ENCODE results near the gene HES6.
A peak's percentile ranks its signal among the peaks of the same experiment; 100 is the strongest.
"Not testable (repeated sequence)": the region's sequence is repeated elsewhere in the genome, so short reads cannot be mapped to it uniquely, and the experiment has no call there.

Gene HES6

DNA sequence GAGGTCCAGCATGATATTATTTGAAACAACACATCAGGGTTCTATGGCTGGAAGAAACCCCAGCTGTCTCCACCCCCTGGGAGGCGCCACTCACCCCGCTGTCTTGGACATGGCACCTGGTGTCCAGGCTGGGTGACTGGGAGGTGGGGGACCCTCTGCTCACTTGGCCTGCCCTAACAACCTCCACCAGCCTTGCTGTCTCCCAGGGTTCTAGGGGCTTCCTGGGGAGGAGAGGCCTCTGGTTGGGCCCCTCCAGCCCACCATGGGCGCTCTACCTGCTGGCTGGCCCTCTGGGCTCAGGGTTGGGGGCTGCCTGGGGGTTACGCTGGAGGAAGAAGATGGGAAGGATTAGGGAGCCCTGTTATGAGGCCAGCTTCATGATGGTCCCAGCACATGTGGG lies 32.3 kb upstream of the HES6 start:
- DNase-seq (ENCODE audit: low spot score) = no peak

DNA sequence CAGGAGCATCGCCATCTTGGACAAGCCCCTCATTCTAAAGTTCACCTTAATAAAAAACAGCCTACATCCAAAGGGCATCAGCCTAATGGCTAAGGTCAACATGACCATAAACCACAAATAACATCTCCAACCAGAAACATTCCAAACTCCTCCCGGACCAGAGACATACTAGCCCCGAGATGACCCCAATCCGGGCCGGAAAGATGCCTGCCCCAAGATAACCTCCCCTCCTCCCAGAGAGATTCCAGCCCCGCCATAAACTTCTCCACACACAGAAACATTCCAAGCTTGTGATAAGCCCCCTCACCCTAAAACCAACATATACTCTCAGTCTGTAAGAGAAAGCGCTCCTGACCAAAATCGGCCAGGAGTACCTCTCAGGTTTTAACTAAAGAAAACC lies 31.8 kb upstream of the HES6 start:
- DNase-seq (ENCODE audit: low spot score) = not testable (repeated sequence)

DNA sequence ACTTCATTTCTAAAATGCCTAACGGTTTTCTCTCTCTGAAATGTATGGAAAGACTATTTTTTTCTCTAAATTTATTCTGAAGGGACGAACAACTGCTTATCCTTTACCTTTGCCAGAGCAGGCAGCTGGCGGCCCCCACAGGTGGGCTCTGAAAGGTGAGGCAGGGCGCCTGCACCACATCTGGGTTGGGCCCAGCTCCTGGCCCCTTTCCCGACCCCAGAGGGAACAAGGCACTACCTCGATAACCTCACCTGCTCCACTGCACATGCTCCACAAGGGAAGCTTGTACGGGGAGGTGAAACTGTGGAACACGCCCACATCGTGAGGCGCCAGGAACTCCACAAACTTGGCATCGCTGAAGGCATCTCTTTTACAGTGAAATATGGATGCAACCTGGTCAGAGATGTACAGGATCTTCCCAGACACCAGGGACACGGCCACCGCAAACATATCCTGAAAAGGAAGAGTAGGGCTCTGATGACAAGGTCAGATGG lies 31.3 kb upstream of the HES6 start:
- DNase-seq (ENCODE audit: low spot score) = no peak

DNA sequence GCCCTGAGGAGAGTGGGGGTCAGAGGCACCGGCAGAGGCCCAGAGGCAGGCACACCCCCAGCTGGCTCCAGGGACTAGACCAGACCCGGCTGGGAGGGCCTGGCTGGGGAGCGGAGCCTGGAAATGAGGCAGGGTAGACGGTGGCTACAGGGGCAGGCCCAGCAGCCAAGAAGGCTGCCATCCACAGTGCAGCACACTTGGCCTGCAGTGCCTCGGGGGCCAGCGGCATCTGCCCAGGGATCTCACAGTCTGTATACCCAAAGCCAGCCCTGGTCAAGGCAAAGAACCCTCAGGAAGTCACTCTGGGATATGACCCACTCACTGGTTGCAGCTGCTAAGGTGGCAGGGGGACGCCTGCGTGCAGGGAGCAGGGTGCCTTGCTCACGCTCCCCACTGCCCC lies 30.8 kb upstream of the HES6 start:
- DNase-seq (ENCODE audit: low spot score) = no peak

DNA sequence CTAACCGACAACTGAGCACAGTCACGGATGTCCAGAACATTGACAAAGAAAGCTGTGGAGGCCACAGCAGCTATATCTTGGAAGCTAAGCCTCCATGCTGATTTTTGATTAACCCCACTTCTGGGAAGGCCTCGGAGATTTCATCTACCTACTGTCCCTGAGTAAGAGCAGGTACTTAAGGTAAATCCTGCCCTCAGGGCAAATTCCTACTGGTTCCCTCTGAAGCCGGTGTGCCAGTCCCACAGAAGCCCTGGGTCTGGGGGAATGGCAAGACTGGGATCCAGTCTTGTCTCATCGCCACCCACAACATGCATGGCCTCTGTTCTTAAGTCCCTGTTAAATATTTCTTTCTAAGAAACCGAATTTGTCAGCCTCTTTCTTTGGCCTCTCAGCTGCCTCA lies 29.9 kb upstream of the HES6 start:
- DNase-seq (ENCODE audit: low spot score) = no peak

DNA sequence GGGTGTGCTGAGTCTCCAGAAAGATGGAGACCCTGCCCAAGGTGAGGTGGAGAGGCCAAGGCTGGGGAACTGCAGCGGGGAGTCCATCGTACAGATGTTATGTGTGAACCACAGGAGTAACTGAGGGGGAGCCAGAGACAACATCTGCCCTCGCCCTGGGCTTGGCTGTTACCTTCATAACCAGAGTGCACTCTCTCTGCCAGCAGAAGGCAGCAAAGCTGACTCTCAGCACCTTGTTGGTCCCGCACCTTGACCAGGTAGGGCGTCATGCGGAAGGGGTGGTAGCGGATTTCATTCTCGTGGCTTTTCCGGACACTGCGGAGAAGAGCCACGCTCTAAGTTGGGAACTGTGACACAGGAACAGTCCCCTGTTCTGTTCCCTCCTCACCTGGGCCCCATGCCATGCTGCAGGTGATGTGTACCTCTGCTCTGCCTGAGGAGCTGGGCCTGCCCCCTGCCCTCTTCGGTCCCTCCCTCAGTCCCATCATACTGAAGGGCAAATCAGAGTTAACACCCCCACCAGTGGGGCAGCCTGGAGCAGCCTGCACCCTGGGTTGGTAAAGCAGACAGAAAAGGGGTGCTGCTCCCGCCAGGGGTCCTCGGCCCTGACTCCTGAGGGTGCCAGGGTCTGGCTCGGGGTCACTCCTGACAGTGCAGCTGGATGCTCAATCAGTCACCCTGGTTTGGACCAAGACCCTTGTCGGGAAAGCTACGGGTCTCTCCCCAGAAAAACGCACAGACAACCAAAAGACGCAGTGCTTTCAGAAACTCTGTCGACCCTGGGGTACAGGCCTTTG lies 28.2 kb upstream of the HES6 start:
- DNase-seq (ENCODE audit: low spot score) = no peak

DNA sequence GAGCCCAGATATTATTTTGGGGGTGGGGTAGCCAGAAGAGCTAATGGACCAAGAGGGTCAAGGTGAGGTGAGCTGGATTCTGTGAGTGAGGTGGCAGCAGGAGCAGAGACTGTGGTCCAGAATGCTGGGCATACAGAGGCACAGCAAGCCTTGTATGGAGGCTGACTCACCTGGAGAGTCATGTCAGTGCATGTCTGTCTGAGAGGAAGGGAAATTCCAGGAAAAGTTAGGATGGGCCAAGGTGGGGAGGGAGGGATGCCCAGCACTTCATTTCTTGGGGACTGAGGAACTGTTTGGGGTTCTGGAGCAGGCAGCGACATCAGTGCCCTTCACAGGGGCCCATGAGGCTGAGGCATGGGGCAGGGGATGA lies 27.5 kb upstream of the HES6 start:
- no peak for DNase-seq (ENCODE audit: low spot score)

DNA sequence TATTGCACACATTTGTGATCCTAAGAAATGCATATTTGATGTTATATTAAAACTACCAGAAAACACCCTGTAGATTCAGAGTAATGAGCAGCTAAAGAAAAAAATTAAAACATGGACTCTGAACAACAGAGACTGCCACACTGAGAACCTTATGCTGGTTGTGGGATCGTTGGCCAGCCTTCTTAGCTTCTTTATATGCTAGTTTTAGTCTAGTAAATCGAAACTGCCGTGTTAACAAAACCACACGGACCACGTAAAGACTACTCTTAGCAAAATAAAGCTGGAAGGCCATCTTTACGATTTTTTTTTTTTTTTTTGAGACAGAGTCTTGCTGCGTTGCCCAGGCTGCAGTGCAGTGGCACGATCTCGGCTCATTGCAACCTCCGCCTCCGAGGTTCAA lies 25.8 kb upstream of the HES6 start:
- no peak for DNase-seq (ENCODE audit: low spot score)

GRCh38 chr2:238264072-238264460 lies 24.2 kb upstream of the HES6 start:
- DNase-seq (ENCODE audit: low spot score) = no peak

DNA sequence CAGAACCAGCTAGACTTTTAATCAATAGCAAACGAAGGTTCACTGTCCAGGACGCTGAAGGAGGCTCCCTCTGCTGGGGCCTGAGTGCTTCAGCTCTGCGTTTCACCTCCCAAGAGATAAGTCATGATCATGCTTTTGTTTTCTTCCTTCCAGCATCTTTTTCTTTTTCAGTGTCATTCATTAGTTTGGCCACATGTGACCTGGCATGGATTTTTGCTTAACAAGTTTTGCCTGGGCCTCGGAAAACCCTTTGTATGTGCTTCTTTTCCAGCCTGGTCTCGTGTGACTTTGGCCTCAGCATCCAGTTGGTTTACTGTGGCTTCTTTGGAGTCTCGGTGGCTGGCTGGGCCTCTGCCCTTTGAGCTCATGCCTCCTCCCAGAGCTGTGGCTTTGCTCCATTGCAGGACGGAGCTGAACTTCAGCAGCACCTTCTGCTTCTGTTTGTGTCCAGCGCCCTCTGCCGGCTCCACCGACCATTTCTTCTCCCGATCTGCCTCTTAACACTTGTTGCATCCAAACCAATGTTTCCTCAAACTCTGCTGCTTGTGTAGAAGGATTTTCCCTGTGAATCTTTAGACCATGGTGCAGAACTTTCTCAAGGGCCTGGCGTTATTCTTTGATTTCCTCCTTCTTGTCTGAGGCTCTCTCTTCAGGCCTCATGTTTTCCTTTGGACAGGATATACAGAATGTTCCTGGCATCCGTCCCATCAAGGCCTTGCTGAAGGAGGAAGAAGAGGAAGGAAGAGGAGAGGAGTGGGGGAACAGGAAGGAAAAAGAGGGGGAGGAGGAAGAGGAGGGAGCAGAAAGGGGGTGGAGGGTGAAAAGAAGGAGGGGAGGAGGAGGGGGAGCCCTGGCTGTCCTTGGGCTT lies 23.6 kb upstream of the HES6 start:
- peak; percentile 72 for DNase-seq (ENCODE audit: low spot score)

- no peak for DNase-seq (ENCODE audit: low spot score)
Observed at GRCh38 chr2:238262496-238263122, 22.8 kb upstream of the HES6 start.

DNA sequence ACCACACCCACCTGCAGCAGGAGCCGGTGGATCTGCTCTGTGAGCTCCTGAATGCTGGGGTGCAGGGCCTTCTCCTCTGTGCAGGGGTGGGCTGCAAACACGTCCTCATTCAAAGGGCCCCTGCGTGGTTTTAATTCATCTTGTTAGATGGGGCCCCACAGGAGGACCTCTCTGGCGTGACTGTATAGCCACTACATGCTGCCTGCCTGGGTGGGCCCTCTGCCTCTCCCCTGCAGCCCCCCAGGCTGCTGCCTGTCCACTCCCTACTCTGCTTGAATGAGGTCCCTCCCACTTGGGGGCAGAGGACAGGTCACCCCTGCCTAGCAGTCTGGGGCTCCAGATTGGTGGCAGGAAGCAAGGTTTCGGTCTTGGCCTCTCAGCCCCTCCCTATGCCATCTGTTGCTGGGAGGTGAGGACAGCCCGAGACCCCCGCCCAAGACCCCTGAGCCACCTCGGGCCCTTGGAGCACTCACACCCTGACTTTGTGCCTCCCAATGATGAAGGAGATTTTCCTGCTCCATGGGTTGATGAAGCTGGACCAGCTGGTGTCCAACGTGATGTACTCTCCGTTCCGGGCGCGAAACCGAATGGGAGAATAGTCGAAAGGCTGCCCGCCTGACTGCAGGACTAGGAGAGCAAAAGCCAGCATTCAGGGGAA lies 22.0 kb upstream of the HES6 start:
- no peak for DNase-seq (ENCODE audit: low spot score)

GRCh38 chr2:238260883-238261282 lies 21.0 kb upstream of the HES6 start:
- no peak for DNase-seq (ENCODE audit: low spot score)

GRCh38 chr2:238259061-238260020 lies 19.5 kb upstream of the HES6 start:
- no peak for DNase-seq (ENCODE audit: low spot score)

DNA sequence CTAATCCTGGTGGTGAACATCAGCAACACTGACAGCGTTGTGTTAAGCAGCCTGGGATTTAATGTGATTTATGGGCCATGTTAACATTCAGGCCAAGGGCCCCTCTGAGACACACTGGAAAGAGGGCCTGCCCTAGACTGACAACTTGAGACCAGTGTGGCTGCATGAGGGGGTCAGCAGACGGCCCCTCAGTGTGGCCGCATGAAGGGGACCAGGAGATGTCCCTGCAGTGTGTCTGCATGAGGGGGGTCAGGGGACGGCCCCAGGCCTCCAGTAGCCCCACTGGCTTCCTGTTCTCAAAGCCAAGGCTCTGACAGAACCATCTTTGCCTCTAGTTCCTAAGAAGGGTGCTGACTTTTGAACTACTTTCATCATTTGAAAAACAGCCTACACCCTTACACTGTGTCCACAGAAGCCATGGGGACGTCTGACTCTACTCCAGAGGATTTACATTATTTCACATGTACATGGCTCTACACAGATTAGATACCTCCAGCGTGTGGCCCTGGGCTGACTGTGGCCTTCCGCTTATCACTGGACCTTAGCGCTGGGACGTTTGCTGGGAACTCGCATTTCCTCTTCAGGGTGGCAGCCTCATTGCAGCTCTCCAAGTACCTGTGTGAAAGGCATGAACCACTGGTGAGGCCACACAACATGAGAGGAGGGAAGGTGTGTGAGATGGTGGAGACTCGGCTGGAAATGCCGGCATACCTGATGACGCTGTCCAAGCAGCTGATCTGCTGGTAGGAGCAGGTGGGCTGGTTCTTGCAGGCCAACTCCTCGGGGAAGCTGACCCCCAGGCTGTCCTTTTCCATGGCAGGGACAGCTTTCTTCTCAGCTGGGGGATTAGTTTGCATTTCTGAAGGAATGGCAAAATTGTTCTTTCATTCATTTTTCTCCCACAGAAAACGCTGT lies 18.2 kb upstream of the HES6 start:
- no peak for DNase-seq (ENCODE audit: low spot score)

DNA sequence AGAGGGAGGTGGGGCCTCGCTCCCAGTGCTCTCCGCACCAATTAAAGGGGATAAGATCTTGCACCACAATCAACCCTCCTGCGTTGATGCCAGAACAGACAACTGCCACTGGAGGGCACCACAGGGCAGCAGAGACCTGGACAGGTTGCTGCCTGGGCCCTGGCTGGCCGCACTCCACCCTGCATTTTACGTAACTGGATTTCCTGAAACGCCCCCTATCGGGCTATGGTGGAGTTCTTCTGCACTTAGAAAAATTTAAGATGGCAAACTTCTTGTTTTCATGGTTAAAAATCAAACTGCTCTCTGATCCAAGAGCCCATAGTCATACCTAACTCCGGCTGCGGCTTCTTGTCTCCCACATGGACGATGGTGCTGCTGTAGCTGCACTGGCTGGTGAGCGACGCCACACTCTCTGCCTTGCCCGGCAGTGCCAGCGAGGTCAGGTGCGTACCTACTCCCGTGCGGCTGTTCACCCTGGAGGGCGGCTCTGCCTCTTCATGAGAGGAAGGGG lies 16.8 kb upstream of the HES6 start:
- peak; percentile 78 for DNase-seq (ENCODE audit: low spot score)

- no peak for DNase-seq (ENCODE audit: low spot score)
Observed at GRCh38 chr2:238256111-238256510, 16.3 kb upstream of the HES6 start.

DNA sequence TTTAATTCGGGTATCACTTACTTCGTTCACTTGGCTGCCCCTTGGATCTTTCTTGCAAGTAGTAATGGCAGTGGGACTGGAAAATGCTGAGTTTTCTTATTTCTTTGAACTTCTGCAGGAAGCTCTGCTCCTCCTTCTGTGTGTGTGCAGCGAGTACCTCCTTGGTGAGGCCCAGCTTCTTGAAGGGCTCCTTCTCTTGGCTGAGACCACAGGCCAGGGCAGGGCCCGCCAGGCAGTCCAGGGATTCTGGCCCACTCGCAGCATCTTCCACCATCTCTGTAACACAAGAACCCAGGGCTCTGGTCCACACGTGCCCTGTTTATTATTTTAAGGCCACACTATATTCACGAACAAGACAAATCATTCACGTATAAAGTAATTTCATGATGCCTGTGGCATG lies 15.8 kb upstream of the HES6 start:
- no peak for DNase-seq (ENCODE audit: low spot score)

DNA sequence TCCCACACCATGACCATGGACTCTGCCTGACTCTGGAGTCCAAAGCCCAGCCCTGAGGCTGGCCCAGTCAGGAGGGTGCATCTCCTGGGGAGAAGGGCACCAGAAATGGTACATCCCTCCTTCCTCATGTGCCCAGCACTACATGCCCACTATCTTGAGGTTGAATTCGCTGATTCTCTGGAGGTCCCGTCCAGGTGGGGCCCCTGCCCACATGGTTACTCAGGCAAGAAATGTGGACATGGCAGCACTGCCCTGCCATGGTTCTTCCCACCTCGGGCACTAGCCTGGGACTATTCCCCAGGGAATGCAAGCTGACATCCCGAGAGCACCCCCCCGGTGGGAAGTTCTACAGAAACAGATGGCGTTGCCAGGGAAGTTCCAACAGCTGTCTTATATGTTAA lies 15.3 kb upstream of the HES6 start:
- DNase-seq (ENCODE audit: low spot score) = no peak

Data from CD4-positive, alpha-beta T cell treated with Interleukin-15 for 4 hours (primary cell).